Fibroblast of villous mesenchyme (primary cell): ENCODE data around the gene PCSK5. TPM values are rescaled to one million over a fixed set of nuclear protein-coding genes. Genes with fewer than 3 reads are reported as not detected.

Source experiments
- DNase-seq: peaks from one replicate; pipeline ENCODE4 v3.0.0-alpha.2; 2010; ENCODE audit warnings: low read depth
- H3K4me3 ChIP-seq: 2 replicates; pipeline ENCODE4 v1.5.1; 2011; ENCODE audit warnings: low read depth, mild to moderate bottlenecking, low read length
- CTCF ChIP-seq: IDR thresholded peaks from 2 replicates; pipeline ENCODE4 v1.5.1; 2012; ENCODE audit warnings: low read depth, mild to moderate bottlenecking, low read length; ENCODE audit not compliant: insufficient read depth
- total RNA-seq: library from RNA; depleted of rRNA; stranded (reverse); fragments of >200 nt; gene quantifications from 2 replicates; pipeline ENCODE4 v1.2.3, GENCODE V29; 2012

Gene PCSK5
- total RNA-seq, 1 donor: 1.7 TPM

- no peak overlapping the region for H3K4me3 ChIP-seq
- no peak for TF ChIP-seq CTCF
- DNase-seq: no peak
Observed at GRCh38 chr9:76203373-76203772, 312.9 kb downstream of the PCSK5 start.

- no peak overlapping the region for H3K4me3 ChIP-seq
- TF ChIP-seq CTCF: no peak
- no peak for DNase-seq
Observed at GRCh38 chr9:76206821-76207220, 316.3 kb downstream of the PCSK5 start.

- H3K4me3 ChIP-seq: no peak overlapping the region
- DNase-seq: no peak
- no peak for TF ChIP-seq CTCF
Observed at GRCh38 chr9:76213751-76214150, 323.3 kb downstream of the PCSK5 start.

GRCh38 chr9:76215066-76215465 is 324.6 kb downstream of the PCSK5 start:
- no peak for TF ChIP-seq CTCF

GRCh38 chr9:76216161-76216649 is 325.7 kb downstream of the PCSK5 start:
- H3K4me3 ChIP-seq: no peak overlapping the region
- no peak for TF ChIP-seq CTCF
- DNase-seq: peak; percentile 89

More at GRCh38 chr9:76215066-76215465, 324.6 kb downstream of the PCSK5 start:
- peak; percentile 72 for DNase-seq
- no peak overlapping the region for H3K4me3 ChIP-seq

GRCh38 chr9:76218117-76218885 is 327.8 kb downstream of the PCSK5 start:
- H3K4me3 ChIP-seq: no peak overlapping the region
- DNase-seq: no peak
- TF ChIP-seq CTCF: no peak
